ENCODE results near the gene IP6K1. TPM values are rescaled to one million over a fixed set of nuclear protein-coding genes. Genes with fewer than 3 reads are reported as not detected.

IP6K1 gene
- total RNA-seq, 1 donor = 47.9 TPM

GRCh38 chr3:49723628-49724551, 62.5 kb downstream of the IP6K1 start, which contains the start of gene GMPPB:
GMPPB (minus strand) TSS chr3:49723951; CDS start chr3:49723726, 225 bp downstream.
- H3K4me3 ChIP-seq (ENCODE audit: low read depth, low read length) = peak within 1 kb of the TSS; percentile 100
- no peak for TF ChIP-seq CTCF (IDR thresholded peaks at IDR 0.05; ENCODE audit: insufficient read depth, low read depth, low read length)
- peak; percentile 97 for DNase-seq (ENCODE audit: low read depth)

GRCh38 chr3:49723296-49723627, 63.1 kb downstream of the IP6K1 start:
- DNase-seq (ENCODE audit: low read depth) = peak; percentile 59
- no peak for TF ChIP-seq CTCF (IDR thresholded peaks at IDR 0.05; ENCODE audit: insufficient read depth, low read depth, low read length)

GRCh38 chr3:49722896-49723295, 63.4 kb downstream of the IP6K1 start:
- H3K4me3 ChIP-seq (ENCODE audit: low read depth, low read length) = peak overlapping the region; percentile 100
- TF ChIP-seq CTCF (IDR thresholded peaks at IDR 0.05; ENCODE audit: insufficient read depth, low read depth, low read length) = no peak
- no peak for DNase-seq (ENCODE audit: low read depth)

More at GRCh38 chr3:49723296-49723627, 63.1 kb downstream of the IP6K1 start:
- H3K4me3 ChIP-seq (ENCODE audit: low read depth, low read length) = peak overlapping the region; percentile 100

GRCh38 chr3:49721896-49722781, 64.2 kb downstream of the IP6K1 start:
- DNase-seq (ENCODE audit: low read depth) = no peak
- TF ChIP-seq CTCF (IDR thresholded peaks at IDR 0.05; ENCODE audit: insufficient read depth, low read depth, low read length) = no peak
- H3K4me3 ChIP-seq (ENCODE audit: low read depth, low read length) = peak overlapping the region; percentile 100

GRCh38 chr3:49721596-49721895, 64.8 kb downstream of the IP6K1 start:
- TF ChIP-seq CTCF (IDR thresholded peaks at IDR 0.05; ENCODE audit: insufficient read depth, low read depth, low read length) = no peak
- no peak overlapping the region for H3K4me3 ChIP-seq (ENCODE audit: low read depth, low read length)
- DNase-seq (ENCODE audit: low read depth) = no peak

GRCh38 chr3:49720855-49721595, 65.3 kb downstream of the IP6K1 start:
- no peak for DNase-seq (ENCODE audit: low read depth)
- no peak for TF ChIP-seq CTCF (IDR thresholded peaks at IDR 0.05; ENCODE audit: insufficient read depth, low read depth, low read length)

More at GRCh38 chr3:49720855-49721595, 65.3 kb downstream of the IP6K1 start:
- no peak overlapping the region for H3K4me3 ChIP-seq (ENCODE audit: low read depth, low read length)

All from fibroblast of villous mesenchyme (primary cell).